Measurements from ENCODE around the gene CXCL9. TPM values are rescaled to one million over a fixed set of nuclear protein-coding genes. Genes with fewer than 3 reads are reported as not detected.
"Not testable (repeated sequence)": the region's sequence is repeated elsewhere in the genome, so short reads cannot be mapped to it uniquely, and the experiment has no call there.

The CXCL9 gene
- total RNA-seq, 1 donor from 2014 or later: not detected

DNA sequence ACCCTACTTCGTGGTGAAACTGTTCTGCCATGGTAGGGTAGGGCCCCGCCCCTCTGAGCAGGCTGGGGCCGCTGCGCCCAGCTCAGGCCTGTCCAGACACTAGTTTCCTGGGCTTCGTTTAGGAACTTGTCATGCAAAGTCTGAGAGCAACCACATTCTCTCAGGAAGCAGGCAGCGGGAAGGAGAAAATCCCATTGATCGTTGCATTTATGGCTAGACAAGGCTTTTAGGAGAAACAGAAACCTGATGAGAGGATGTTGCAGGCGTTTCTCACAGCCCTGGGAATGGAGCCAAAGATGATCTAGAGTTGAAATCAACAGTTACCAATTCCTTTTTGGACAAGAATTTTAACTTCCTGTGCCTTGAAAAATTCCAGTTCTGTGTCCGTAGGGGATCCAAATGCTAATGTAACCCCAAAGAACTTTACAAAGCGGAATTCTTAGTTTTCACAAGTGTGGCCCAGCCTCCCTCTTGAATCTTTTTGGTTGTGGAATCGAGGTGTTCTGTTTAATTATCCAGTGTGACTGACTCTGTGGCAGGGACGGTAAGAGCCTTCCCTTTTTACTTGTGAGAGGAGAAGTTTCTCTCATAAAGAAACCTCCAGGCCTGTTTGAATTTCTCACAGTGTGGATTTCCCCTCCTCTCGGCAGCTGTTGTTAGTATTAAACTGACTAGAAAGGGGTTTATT lies 4.5 kb upstream of the CXCL9 start:
- no peak for DNase-seq (ENCODE audit: low read depth)

DNA sequence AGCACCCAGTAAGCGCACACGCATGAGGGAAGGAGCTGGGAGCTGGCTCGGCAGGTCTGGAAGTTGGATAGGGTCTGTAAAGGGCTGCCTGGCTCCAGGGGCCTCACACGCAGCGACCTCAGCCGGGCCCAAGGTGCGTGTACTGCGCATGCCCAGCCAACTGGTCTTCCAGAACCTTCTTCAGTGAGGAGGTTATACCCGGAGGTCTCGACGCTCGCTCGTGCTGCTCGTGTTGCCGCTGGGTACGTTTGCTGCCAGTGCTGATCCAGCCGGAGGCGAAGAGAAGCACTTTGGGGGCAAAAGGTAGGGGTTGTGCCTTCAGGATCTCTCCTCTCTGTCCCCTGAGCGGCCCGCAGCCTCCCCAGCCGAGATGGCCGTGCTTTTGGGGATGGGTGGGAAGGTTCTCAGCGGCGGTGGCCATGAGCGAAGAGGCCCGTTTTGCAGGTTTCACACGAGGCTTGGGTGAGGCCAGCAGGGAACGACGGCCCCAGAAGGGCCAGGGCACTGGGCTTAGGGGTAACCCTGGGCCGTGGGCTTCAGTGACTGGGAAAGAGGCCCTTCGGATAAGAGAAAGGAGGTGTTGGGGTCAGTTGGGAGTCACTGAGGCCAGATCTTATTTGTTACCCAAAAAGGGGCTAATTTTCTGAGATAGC lies 3.8 kb upstream of the CXCL9 start:
- DNase-seq (ENCODE audit: low read depth): no peak

DNA sequence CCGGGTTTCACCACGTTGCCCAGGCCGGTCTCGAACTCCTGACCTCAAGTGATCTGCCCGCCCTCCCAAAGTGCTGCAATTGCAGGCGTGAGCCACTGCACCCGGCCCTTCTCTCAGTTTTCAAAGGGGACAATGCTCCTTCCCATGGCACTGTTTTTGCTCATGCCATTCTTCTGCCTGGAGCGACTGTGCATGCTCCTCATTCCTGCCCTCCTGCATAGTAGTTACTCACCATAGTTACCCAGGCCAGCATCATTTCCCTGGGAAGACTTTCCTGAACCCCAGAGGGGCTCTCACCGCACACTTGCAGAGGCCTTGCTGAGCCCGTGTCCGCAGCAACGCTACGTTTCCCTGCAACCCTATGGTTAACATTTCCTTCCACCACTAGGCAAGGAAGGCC lies 3.3 kb upstream of the CXCL9 start:
- DNase-seq (ENCODE audit: low read depth): no peak

GRCh38 chr4:76009311-76009710 lies 2.0 kb upstream of the CXCL9 start:
- no peak for DNase-seq (ENCODE audit: low read depth)

DNA sequence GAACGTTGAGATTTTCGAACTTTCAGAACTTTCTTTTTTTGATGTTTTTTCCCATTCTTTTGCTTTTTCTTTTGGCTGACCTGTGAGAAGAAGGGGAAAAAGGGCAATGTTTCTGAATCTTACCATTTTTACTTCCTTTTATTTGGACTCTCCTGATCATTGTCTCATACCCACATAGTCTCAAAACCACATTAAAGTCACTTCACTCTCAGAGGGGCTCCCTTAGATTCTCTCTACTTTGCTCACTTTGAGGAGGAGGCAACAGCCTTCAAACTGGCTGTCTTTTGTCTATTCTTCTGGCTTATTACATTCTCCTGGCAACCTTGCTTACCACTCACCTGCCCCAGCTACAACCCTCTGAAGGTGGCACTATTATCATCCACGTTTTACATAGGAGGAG lies 3.7 kb downstream of the CXCL9 start:
- no peak for DNase-seq (ENCODE audit: low read depth)

- DNase-seq (ENCODE audit: low read depth): no peak
Measured at GRCh38 chr4:76003035-76003434, 4.3 kb downstream of the CXCL9 start.

- DNase-seq (ENCODE audit: low read depth): peak; percentile 26
Measured at GRCh38 chr4:76002176-76002575, 5.1 kb downstream of the CXCL9 start.

GRCh38 chr4:76001700-76002099 lies 5.6 kb downstream of the CXCL9 start:
- no peak for DNase-seq (ENCODE audit: low read depth)

DNA sequence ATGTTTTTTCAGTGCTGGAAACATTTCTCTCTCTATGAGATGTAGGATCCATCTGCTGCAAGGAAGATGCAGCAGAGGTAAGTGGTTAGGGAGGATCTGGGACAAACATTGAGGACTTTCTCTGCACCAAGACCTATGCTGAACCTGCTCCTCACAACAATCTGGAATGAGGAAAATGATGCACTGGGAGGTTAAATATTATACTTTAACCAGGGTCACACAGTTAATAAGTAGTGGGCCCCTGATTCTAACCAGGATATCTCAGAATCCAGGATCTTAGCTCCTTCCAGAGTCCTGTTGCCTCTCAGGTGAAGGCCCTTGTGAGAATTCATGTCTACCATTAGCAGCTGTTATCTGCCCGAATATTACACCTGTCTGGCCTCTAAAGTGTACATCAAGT lies 7.0 kb downstream of the CXCL9 start:
- DNase-seq (ENCODE audit: low read depth): no peak

- not testable (repeated sequence) for DNase-seq (ENCODE audit: low read depth)
Measured at GRCh38 chr4:75998525-75999147, 8.7 kb downstream of the CXCL9 start.

DNA sequence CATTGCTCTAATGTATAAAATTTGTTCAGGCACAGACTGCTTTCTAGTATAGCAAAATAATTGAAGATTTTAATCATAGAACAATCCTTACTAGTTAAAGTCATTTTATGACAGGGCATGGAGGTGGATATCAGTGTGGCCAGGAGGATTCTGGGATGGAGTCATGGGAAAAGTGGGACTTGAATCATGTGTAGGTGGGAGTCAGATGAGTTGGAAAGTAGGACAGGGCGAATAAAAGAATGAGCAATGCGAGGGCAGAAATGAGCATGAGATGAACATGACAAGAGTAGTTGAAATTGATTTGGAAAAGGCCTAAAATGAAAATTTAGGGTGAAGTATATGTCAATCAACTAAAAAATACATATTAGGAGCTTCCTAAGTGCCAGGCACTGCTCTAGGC lies 9.4 kb downstream of the CXCL9 start:
- DNase-seq (ENCODE audit: low read depth): no peak

- no peak for DNase-seq (ENCODE audit: low read depth)
Measured at GRCh38 chr4:75997081-75997480, 10.2 kb downstream of the CXCL9 start.

GRCh38 chr4:75995727-75996126 lies 11.6 kb downstream of the CXCL9 start:
- DNase-seq (ENCODE audit: low read depth): peak; percentile 53

DNA sequence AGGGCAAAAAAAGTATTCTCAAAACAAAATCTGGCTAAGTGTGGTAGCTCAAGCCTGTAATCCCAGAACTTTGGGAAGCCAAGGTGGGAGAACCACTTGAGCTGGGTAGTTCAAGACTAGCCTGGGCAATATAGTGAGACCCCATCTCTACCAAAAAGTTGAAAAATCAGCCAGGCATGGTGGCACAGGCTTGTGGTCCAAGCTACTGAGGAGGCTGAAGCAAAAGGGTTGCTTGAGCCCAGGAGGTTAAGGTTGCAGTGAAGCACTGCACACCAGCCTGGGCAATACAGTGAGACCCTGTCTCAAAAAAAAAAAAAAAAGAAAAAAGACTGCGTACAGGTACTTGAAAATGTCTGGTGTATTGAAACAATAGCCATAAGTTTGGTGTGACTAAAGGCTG lies 14.8 kb downstream of the CXCL9 start:
- no peak for DNase-seq (ENCODE audit: low read depth)

- DNase-seq (ENCODE audit: low read depth): peak; percentile 7
Measured at GRCh38 chr4:75989846-75990528, 17.3 kb downstream of the CXCL9 start.

DNA sequence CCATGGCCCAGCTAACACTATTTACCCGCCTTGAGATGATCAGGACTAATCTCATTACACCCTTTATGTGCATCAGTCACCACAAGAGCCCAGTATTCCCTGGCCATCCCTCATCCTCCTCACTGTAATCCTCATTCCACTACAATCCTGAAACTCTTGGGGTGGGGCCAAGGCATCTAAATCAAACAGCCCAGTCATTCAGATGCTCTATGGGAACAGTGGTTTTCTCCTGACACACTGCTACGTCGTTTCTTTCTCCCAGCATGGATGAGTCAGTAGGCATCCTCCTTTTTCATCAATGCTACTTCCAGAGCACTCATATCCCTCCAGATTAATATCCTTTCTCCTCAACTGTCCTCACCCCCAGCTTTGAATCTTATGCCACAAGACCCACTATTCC lies 22.2 kb downstream of the CXCL9 start:
- peak; percentile 48 for DNase-seq (ENCODE audit: low read depth)

DNA sequence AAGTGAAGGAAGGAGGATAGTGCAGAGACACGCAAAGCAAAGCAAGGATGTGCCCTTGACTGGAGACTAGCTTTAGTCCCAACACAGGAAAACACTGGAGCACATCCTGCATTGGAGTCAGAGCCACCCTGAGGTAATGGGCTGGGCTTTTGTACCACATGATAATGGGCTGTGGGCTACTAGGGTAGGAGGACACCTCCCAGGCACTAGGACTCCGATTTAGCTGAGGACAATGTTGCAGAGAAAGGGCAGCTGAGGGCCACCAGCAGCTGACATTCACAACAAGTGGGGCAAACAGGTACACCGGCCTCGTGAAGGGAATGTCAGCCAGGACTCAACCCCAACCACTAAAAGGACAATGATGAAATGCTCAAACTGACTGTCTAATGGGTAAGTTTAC lies 26.7 kb downstream of the CXCL9 start:
- DNase-seq (ENCODE audit: low read depth): no peak

- no peak for DNase-seq (ENCODE audit: low read depth)
Measured at GRCh38 chr4:75976177-75976576, 31.1 kb downstream of the CXCL9 start.

- DNase-seq (ENCODE audit: low read depth): peak; percentile 42
Measured at GRCh38 chr4:75973766-75974165, 33.5 kb downstream of the CXCL9 start.

DNA sequence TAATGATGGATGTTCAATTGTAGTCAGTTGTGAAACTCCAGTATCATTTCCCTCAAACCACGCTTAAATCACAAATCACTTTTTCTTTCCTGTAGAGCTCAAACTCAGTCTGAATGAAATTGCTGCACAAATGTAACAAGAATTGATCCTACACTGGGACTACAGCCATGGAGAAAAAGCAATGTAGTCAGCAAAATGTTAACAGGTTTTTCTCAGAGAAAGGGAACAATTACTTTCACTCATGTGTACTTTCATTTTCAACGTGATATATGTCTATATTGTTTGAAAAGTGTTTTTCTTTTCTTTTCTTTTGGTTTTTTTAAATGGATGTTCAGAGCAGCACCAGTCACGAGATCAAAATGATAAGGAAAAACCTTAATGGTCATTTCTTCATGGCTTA lies 39.2 kb downstream of the CXCL9 start:
- no peak for DNase-seq (ENCODE audit: low read depth)

DNA sequence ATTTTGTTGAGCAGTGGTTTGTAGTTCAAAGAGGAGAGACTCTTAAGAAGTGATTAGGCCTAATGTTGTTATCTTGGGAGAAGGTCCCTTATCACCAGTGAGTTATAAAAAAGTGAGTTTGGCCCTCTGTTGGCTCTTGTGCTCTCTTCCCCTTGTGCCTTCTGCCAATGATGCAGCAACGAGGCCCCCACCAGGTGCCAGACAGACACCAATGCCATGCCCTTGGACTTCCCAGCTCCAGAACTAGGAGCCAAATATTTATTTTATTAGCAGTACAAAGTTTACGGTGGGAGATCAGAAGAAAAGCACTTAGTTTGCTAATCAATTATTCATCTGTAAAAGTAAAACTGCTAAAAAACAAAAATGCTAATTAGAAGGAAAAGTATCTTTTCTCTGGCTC lies 43.8 kb downstream of the CXCL9 start:
- no peak for DNase-seq (ENCODE audit: low read depth)

DNA sequence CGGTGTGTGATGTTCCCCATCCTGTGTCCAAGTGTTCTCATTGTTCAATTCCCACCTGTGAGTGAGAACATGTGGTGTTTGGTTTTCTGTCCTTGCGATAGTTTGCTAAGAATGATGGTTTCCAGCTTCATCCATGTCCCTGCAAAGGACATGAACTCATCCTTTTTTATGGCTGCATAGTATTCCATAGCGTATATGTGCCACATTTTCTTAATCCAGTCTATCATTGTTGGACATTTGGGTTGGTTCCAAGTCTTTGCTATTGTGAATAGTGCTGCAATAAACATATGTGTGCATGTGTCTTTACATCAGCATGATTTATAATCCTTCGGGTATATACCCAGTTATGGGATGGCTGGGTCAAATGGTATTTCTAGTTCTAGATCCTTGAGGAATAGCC lies 45.2 kb downstream of the CXCL9 start:
- DNase-seq (ENCODE audit: low read depth): not testable (repeated sequence)

DNA sequence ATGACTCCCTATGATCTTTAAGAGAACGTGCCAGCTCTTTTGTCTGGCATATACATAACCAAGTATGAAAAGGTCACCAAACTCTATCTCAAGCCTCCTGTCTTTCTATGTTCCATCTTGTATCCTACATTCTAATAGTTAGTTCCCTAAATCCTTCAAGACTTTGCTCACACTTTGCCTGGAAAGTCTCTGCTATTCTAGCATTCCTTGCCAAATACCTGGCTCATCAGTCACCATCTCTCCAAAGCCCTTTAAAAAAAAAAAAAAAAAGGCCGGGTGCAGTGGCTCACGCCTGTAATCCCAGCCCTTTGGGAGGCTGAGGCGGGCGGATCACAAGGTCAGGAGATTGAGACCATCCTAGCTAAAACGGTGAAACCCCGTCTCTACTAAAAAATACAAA lies 48.8 kb downstream of the CXCL9 start:
- DNase-seq (ENCODE audit: low read depth): not testable (repeated sequence)
